OCI-LY7 (cell line): ENCODE data around the gene RBCK1. TPM values are rescaled to one million over a fixed set of nuclear protein-coding genes. Genes with fewer than 3 reads are reported as not detected.

Experiments
- BruUV-seq: library from RNA; stranded (reverse); fragments of 400-500 nt; replicated peaks from 2 replicates; lab custom pipeline; 2021; lab: Mats Ljungman, UMichigan
- CTCF ChIA-PET: fragments of 300-600 bp; sonication (Branson Sonifier 250); formaldehyde crosslinking; loops from one replicate; lab custom pipeline; 2022; ENCODE audit warnings: antibody characterized with exemption; ENCODE audit not compliant: unreplicated experiment; lab: Charles Lee
- POLR2A ChIA-PET: fragments of 300-600 bp; sonication (Branson Sonifier 250); formaldehyde crosslinking; loops from one replicate; lab custom pipeline; 2022; ENCODE audit warnings: antibody characterized with exemption; lab: Charles Lee
- DNase-seq: peaks from one replicate; pipeline ENCODE4 v3.0.0-alpha.2; 2015; ENCODE audit warnings: low spot score
- H2AFZ ChIP-seq: fragments of 200-600 bp; sonication (generic), shearing (Covaris generic); 2 replicates; pipeline ENCODE4 v1.6.1; 2014; ENCODE audit warnings: mild to moderate bottlenecking, antibody characterized with exemption, low read length, moderate library complexity
- H3K27ac ChIP-seq: fragments of 200-600 bp; sonication (generic); 2 replicates; pipeline ENCODE4 v1.5.1; 2014; ENCODE audit warnings: mixed run types, low read depth, mild to moderate bottlenecking, moderate library complexity, low read length, inconsistent platforms; ENCODE audit not compliant: poor library complexity, severe bottlenecking
- H3K36me3 ChIP-seq: fragments of 200-600 bp; sonication (generic); 2 replicates; pipeline ENCODE4 v1.6.1; 2014; ENCODE audit warnings: mild to moderate bottlenecking, antibody characterized with exemption, low read length, moderate library complexity, mixed read lengths; ENCODE audit not compliant: insufficient read depth
- H3K4me1 ChIP-seq: fragments of 200-600 bp; sonication (generic); 2 replicates; pipeline ENCODE4 v1.5.1; 2014; ENCODE audit warnings: mild to moderate bottlenecking, low read length; ENCODE audit not compliant: insufficient read depth, poor library complexity, severe bottlenecking
- H3K4me2 ChIP-seq: fragments of 200-600 bp; sonication (generic); 2 replicates; pipeline ENCODE4 v1.6.1; 2014; ENCODE audit warnings: mild to moderate bottlenecking, low read length
- H3K4me3 ChIP-seq: fragments of 200-600 bp; sonication (generic); 2 replicates; pipeline ENCODE4 v1.5.1; 2014; ENCODE audit warnings: mild to moderate bottlenecking, low read depth, low read length; ENCODE audit not compliant: poor library complexity, severe bottlenecking
- H3K79me2 ChIP-seq: fragments of 200-600 bp; sonication (generic); 2 replicates; pipeline ENCODE4 v1.6.1; 2016; ENCODE audit warnings: low read depth, mild to moderate bottlenecking, low read length, moderate library complexity, mixed read lengths; ENCODE audit not compliant: insufficient read depth
- H3K9me2 ChIP-seq: fragments of 200-600 bp; sonication (generic); 2 replicates; pipeline ENCODE4 v1.6.1; 2016; ENCODE audit warnings: mild to moderate bottlenecking, low read length, mixed read lengths; ENCODE audit not compliant: insufficient read depth
- H3K9me3 ChIP-seq: fragments of 200-600 bp; sonication (generic); 2 replicates; pipeline ENCODE4 v1.6.1; 2014; ENCODE audit warnings: mild to moderate bottlenecking, mixed run types, low read length, mixed read lengths
- H4K20me1 ChIP-seq: fragments of 200-600 bp; sonication (generic); 2 replicates; pipeline ENCODE4 v1.6.1; 2014; ENCODE audit warnings: mild to moderate bottlenecking, antibody characterized with exemption, low read length, moderate library complexity, mixed read lengths; ENCODE audit not compliant: insufficient read depth
- EZH2phosphoT487 ChIP-seq: fragments of 200-600 bp; sonication (generic); IDR thresholded peaks from 2 replicates; pipeline ENCODE4 v1.6.1; 2018; ENCODE audit warnings: low read depth, borderline replicate concordance, mild to moderate bottlenecking, mixed run types, antibody characterized with exemption, low read length, moderate library complexity, mixed read lengths
- intact Hi-C: fragments of 100-400 bp; cut with micrococcal nuclease; formaldehyde crosslinking; loops from one replicate; pipeline ENCODE4 v1.10.0; 2022; ENCODE audit not compliant: unreplicated experiment
- total RNA-seq, 2 experiments: library from RNA; depleted of rRNA in 1 of 2; stranded (reverse); fragments of >200 nt in 1 of 2; shearing (Covaris generic) in 1 of 2; gene quantifications; 2 replicates each; pipeline ENCODE4 v1.2.3, GENCODE V29; 2014 to 2022
- TF ChIP-seq, protein P1 (sequence below): fragments of 200-600 bp; sonication (generic); conservative IDR thresholded peaks from 2 replicates; pipeline ENCODE4 v1.5.1; 2014; ENCODE audit warnings: mild to moderate bottlenecking, antibody characterized with exemption, low read length, moderate library complexity, mixed read lengths

The RBCK1 gene
- total RNA-seq, 2 experiments from 2014 or later, result 82.9 to 140 TPM

DNA sequence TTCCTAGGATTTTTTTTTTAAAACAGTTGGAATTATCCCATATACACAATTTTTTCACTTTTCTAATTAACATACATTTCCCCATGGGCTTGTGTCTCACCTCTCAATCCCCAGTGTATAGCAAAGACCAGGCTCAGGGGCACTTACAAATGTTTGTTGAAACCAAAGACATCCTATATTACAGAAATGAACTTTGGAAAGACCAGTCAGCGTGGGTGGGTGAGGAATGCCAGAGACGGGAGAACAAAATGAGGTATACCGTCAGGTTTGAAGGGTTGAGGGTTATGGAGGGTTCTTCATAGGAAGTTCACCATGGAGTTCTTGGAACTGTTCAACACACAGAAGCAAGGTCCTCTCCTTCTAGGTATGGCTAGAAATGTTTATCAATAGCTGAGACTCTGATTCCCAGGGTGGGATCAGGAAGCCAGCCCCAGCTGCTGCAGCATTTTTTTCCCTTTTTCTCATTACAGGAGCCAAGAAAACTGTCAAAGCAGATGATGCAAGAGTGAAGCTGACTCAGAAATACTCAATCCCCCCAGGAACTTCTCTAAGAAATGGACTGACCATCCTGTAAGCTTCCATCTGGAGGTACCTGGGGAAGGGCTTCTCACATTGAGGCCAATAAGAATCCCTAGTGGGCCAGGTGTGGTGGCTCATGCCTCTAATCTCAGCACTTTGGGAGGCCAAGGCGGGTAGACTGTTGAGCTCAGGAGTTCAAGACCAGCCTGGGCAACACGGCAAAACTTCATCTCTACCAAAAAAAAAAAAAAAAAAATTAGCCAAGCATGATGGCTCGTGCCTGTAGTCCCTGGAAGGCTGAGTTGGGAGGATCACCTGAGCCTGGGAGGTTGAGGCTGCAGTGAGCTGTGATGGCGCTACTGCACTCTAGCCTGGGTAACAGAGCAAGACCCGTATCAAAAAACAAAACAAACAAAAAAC, 70.2 kb downstream of the RBCK1 start:
- H3K79me2 ChIP-seq, result no peaks in the 10 kb centered on the region
- no peaks in the 10 kb centered on the region for H3K9me2 ChIP-seq
- ChIA-PET POLR2A (interaction anchor here (0.6 kb wide), 1 partner anchor 104 kb away, joined by 3 read pairs; no protein-coding TSS in a partner anchor), CTCF (no interaction called here)
- peaks cover 77% of the 10 kb centered on the region for H3K36me3 ChIP-seq
- no TSS peak for BruUV-seq
- intact Hi-C loops, result no loop called here
- H3K4me1 ChIP-seq, result no peaks in the 10 kb centered on the region
- TF ChIP-seq EZH2phosphoT487, result no peak
- TF ChIP-seq, protein P1, sequence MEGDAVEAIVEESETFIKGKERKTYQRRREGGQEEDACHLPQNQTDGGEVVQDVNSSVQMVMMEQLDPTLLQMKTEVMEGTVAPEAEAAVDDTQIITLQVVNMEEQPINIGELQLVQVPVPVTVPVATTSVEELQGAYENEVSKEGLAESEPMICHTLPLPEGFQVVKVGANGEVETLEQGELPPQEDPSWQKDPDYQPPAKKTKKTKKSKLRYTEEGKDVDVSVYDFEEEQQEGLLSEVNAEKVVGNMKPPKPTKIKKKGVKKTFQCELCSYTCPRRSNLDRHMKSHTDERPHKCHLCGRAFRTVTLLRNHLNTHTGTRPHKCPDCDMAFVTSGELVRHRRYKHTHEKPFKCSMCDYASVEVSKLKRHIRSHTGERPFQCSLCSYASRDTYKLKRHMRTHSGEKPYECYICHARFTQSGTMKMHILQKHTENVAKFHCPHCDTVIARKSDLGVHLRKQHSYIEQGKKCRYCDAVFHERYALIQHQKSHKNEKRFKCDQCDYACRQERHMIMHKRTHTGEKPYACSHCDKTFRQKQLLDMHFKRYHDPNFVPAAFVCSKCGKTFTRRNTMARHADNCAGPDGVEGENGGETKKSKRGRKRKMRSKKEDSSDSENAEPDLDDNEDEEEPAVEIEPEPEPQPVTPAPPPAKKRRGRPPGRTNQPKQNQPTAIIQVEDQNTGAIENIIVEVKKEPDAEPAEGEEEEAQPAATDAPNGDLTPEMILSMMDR, result no peak
- no peak for DNase-seq
- no peak overlapping the region for H2AFZ ChIP-seq
- H3K9me3 ChIP-seq, result no peaks in the 10 kb centered on the region
- no peak overlapping the region for H3K27ac ChIP-seq
- no peak overlapping the region for H3K4me3 ChIP-seq
- no peak overlapping the region for H3K4me2 ChIP-seq
- H4K20me1 ChIP-seq, result no peaks in the 10 kb centered on the region

GRCh38 chr20:478949-479429, 70.9 kb downstream of the RBCK1 start:
- POLR2A ChIA-PET, result interaction anchor here (0.6 kb wide), 1 partner anchor 255 kb away, joined by 3 read pairs; no protein-coding TSS in a partner anchor

More at GRCh38 chr20:478949-479429, 70.9 kb downstream of the RBCK1 start:
- H3K9me2 ChIP-seq, result no peaks in the 10 kb centered on the region
- no peak overlapping the region for H3K4me2 ChIP-seq
- BruUV-seq, result no TSS peak
- no peaks in the 10 kb centered on the region for H3K9me3 ChIP-seq
- intact Hi-C loops, result loop anchor here (1.0 kb wide), 1 partner anchor 125 kb away; no protein-coding TSS in a partner anchor
- H4K20me1 ChIP-seq, result no peaks in the 10 kb centered on the region
- H3K4me1 ChIP-seq, result no peaks in the 10 kb centered on the region
- CTCF ChIA-PET, result no interaction called here
- TF ChIP-seq, protein P1, result peak; percentile 90
- TF ChIP-seq EZH2phosphoT487, result no peak
- no peaks in the 10 kb centered on the region for H3K79me2 ChIP-seq
- no peak overlapping the region for H2AFZ ChIP-seq
- no peak overlapping the region for H3K4me3 ChIP-seq
- H3K27ac ChIP-seq, result no peak overlapping the region
- peaks cover 78% of the 10 kb centered on the region for H3K36me3 ChIP-seq
- DNase-seq, result peak; percentile 80
